ENCODE data around the gene PNMA6F. TPM values are rescaled to one million over a fixed set of nuclear protein-coding genes. Genes with fewer than 3 reads are reported as not detected.
"Not testable (repeated sequence)": the region's sequence is repeated elsewhere in the genome, so short reads cannot be mapped to it uniquely, and the experiment has no call there.

Gene PNMA6F
- total RNA-seq, 1 experiment from 2014 or later, result not detected

DNA sequence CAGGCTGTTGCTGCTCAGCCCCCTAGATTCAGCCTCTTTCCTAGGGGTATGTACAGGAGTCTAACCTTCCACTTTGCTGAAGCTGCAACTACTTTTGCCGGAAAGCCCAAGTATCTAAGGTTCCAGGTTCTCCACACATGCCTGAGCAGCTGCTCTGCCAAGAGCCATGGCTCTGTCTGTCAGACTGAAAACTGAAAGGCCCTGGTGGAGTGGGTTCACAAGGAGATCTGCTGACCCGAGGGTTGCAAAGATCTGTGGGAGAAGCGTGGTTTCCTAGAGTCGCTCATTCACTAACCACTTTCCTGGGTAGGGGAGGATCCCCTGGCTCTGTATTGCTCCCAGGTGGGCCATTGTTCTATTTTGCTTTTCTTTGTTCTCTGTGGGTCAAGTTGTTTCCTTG is 6.0 kb upstream of the PNMA6F start:
- Histone ChIP-seq H3K4me3 (ENCODE audit: low read depth, low read length, poor library complexity, severe bottlenecking) (no peak overlapping the region), H3K27ac (ENCODE audit: low read depth, low read length, poor library complexity, severe bottlenecking) (no peak overlapping the region), H3K4me1 (ENCODE audit: insufficient read depth, low read length, poor library complexity, severe bottlenecking) (no peaks in the 10 kb centered on the region), H3K9me3 (ENCODE audit: low read depth, low read length, poor library complexity, severe bottlenecking) (no peaks in the 10 kb centered on the region), H3K27me3 (replicated peaks; ENCODE audit: insufficient read depth, low read depth, low read length, poor library complexity) (peaks cover 5% of the 10 kb centered on the region), H3K36me3 (ENCODE audit: insufficient read depth, low read length, poor library complexity, severe bottlenecking) (no peaks in the 10 kb centered on the region)
- TF ChIP-seq EZH2 (IDR thresholded peaks at IDR 0.05; ENCODE audit: borderline replicate concordance, low read depth, low read length, poor library complexity, severe bottlenecking) (no peak), CTCF (conservative IDR thresholded peaks at IDR 0.05; ENCODE audit: low read depth, low read length) (no peak)
- DNase-seq (ENCODE audit: low spot score), result no peak
- intact Hi-C loops (cut with micrococcal nuclease; ENCODE audit: unreplicated experiment), result no loop called here
- no TSS peak for BruUV-seq (replicated peaks)
- ChIA-PET CTCF (no interaction called here), POLR2A (ENCODE audit: low non-redundant PET) (no interaction called here)

DNA sequence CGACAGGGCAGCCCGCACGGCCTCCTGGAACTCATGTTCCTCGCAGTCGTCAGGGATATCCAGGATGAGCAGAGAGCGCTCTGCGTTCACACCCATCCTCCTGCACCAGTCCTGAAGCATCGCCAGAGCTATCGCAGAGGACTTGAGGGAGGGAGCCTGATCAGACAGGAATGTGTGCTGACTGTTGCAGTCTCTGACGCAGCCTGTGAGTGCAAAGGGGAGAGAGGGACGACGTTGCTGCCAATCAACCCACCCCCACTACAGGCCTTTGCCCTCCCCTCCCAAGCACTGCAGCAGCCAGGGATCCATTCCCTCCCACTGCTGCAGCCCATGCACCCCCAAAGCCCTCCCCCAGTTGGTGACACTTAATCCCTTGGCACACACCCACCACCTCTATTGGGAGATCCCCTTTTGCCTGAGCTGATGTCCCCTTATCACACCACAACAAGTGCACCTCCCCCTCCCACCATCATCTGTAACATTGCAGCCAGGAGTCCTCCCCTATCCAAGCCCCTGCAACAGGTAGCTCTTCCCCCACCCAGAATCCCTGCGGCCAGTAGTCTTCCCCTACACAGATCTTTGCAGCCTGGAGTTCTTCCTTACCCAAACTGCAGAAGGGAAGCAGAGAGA is 897 bp downstream of the PNMA6F start:
- CTCF ChIA-PET, result no interaction called here
- Histone ChIP-seq H3K9me3 (ENCODE audit: low read depth, low read length, poor library complexity, severe bottlenecking) (no peaks in the 10 kb centered on the region), H3K27me3 (replicated peaks; ENCODE audit: insufficient read depth, low read depth, low read length, poor library complexity) (peaks cover 5% of the 10 kb centered on the region), H3K36me3 (ENCODE audit: insufficient read depth, low read length, poor library complexity, severe bottlenecking) (no peaks in the 10 kb centered on the region), H3K4me3 (ENCODE audit: low read depth, low read length, poor library complexity, severe bottlenecking) (no peak overlapping the region), H3K4me1 (ENCODE audit: insufficient read depth, low read length, poor library complexity, severe bottlenecking) (no peaks in the 10 kb centered on the region), H3K27ac (ENCODE audit: low read depth, low read length, poor library complexity, severe bottlenecking) (no peak overlapping the region)
- intact Hi-C loops (cut with micrococcal nuclease; ENCODE audit: unreplicated experiment), result no loop called here
- TF ChIP-seq EZH2 (IDR thresholded peaks at IDR 0.05; ENCODE audit: borderline replicate concordance, low read depth, low read length, poor library complexity, severe bottlenecking), result no peak
- BruUV-seq (replicated peaks), result no TSS peak
- POLR2A ChIA-PET (ENCODE audit: low non-redundant PET), result no interaction called here
- no peak for DNase-seq (ENCODE audit: low spot score)

DNA sequence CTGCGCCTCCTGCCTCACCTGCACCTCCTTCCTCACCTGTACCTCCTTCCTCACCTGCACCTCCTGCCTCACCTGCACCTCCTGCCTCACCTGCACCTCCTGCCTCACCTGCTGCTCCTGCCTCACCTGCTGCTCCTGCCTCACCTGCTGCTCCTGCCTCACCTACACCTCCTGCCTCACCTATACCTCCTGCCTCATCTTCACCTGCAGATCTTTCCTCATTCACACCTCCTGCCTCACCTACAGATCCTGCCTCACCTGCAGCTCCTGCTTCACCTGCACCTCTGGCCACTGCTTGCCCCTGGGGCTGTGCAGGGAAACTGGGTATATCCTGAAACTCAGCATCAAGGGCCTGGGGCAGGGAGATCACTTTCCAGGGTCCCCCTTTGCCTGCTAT is 1.5 kb downstream of the PNMA6F start:
- intact Hi-C loops (cut with micrococcal nuclease; ENCODE audit: unreplicated experiment); H3K4me3 ChIP-seq (ENCODE audit: low read depth, low read length, poor library complexity, severe bottlenecking); H3K4me1 ChIP-seq (ENCODE audit: insufficient read depth, low read length, poor library complexity, severe bottlenecking); DNase-seq (ENCODE audit: low spot score); POLR2A ChIA-PET (ENCODE audit: low non-redundant PET); CTCF ChIA-PET; H3K27ac ChIP-seq (ENCODE audit: low read depth, low read length, poor library complexity, severe bottlenecking); H3K9me3 ChIP-seq (ENCODE audit: low read depth, low read length, poor library complexity, severe bottlenecking); H3K36me3 ChIP-seq (ENCODE audit: insufficient read depth, low read length, poor library complexity, severe bottlenecking); BruUV-seq (replicated peaks); H3K27me3 ChIP-seq (replicated peaks; ENCODE audit: insufficient read depth, low read depth, low read length, poor library complexity): not testable (repeated sequence)

GRCh38 chrX:153319295-153320046 is 2.1 kb downstream of the PNMA6F start:
- POLR2A ChIA-PET (ENCODE audit: low non-redundant PET), result no interaction called here
- intact Hi-C loops (cut with micrococcal nuclease; ENCODE audit: unreplicated experiment), result no loop called here
- BruUV-seq (replicated peaks), result no TSS peak

More at GRCh38 chrX:153319295-153320046, 2.1 kb downstream of the PNMA6F start:
- Histone ChIP-seq H3K27me3 (replicated peaks; ENCODE audit: insufficient read depth, low read depth, low read length, poor library complexity) (peaks cover 5% of the 10 kb centered on the region), H3K9me3 (ENCODE audit: low read depth, low read length, poor library complexity, severe bottlenecking) (no peaks in the 10 kb centered on the region), H3K4me3 (ENCODE audit: low read depth, low read length, poor library complexity, severe bottlenecking) (no peak overlapping the region), H3K4me1 (ENCODE audit: insufficient read depth, low read length, poor library complexity, severe bottlenecking) (no peaks in the 10 kb centered on the region), H3K36me3 (ENCODE audit: insufficient read depth, low read length, poor library complexity, severe bottlenecking) (no peaks in the 10 kb centered on the region), H3K27ac (ENCODE audit: low read depth, low read length, poor library complexity, severe bottlenecking) (no peak overlapping the region)
- TF ChIP-seq EZH2 (IDR thresholded peaks at IDR 0.05; ENCODE audit: borderline replicate concordance, low read depth, low read length, poor library complexity, severe bottlenecking), result no peak
- TF ChIP-seq CTCF (conservative IDR thresholded peaks at IDR 0.05; ENCODE audit: low read depth, low read length), result no peak
- CTCF ChIA-PET, result no interaction called here
- DNase-seq (ENCODE audit: low spot score), result no peak

Data from A673 (cell line).